H1 (cell line): ENCODE data around the gene MED17.

ENCODE experiments used
- CEBPB ChIP-seq: IDR thresholded peaks from 2 replicates; pipeline ENCODE4 v1.6.1; 2012; ENCODE audit warnings: low read depth, low read length
- CREB1 ChIP-seq: IDR thresholded peaks from 2 replicates; pipeline ENCODE4 v1.6.1; 2012; ENCODE audit warnings: inconsistent platforms
- EZH2 ChIP-seq: fragments of 200-600 bp; sonication (generic); IDR thresholded peaks from 2 replicates; pipeline ENCODE4 v1.7.1; 2012; ENCODE audit warnings: low read depth, mild to moderate bottlenecking, moderate library complexity, low read length, inconsistent platforms; ENCODE audit not compliant: severe bottlenecking
- JUN ChIP-seq: IDR thresholded peaks from 2 replicates; pipeline ENCODE4 v1.6.1; 2011; ENCODE audit warnings: low read depth, mild to moderate bottlenecking, improper control_type of control experiment, low read length
- NANOG ChIP-seq: IDR thresholded peaks from 2 replicates; pipeline ENCODE4 v1.6.1; 2011; ENCODE audit warnings: low read length, low read depth, mild to moderate bottlenecking, inconsistent platforms; ENCODE audit not compliant: insufficient read depth, poor library complexity, severe bottlenecking
- NRF1 ChIP-seq: IDR thresholded peaks from 2 replicates; pipeline ENCODE4 v1.6.1; 2011; ENCODE audit warnings: mild to moderate bottlenecking, low read depth, low read length, improper control_type of control experiment
- POLR2A ChIP-seq, 2 experiments: IDR thresholded peaks; 1 replicate in 1 of 2; 2 replicates in 1 of 2; pipeline ENCODE4 v1.6.1; 2011; ENCODE audit warnings: low read depth in 2 of 2, low read length in 2 of 2, mild to moderate bottlenecking in 2 of 2; ENCODE audit errors: control extremely low read depth in 1 of 2
- POLR2AphosphoS5 ChIP-seq: IDR thresholded peaks from 2 replicates; pipeline ENCODE4 v1.6.1; 2011; ENCODE audit warnings: low read depth, low read length
- RAD21 ChIP-seq, 2 experiments: IDR thresholded peaks in 1 of 2; conservative IDR thresholded peaks in 1 of 2; 2 replicates each; pipeline ENCODE4 v1.6.1; 2011; ENCODE audit warnings: low read depth in 2 of 2, low read length in 2 of 2, improper control_type of control experiment in 1 of 2, inconsistent platforms in 1 of 2, mild to moderate bottlenecking in 1 of 2, moderate library complexity in 1 of 2
- RFX5 ChIP-seq: IDR thresholded peaks from 2 replicates; pipeline ENCODE4 v1.6.1; 2011; ENCODE audit warnings: low read depth, low read length, improper control_type of control experiment, borderline replicate concordance
- SP4 ChIP-seq: IDR thresholded peaks from 2 replicates; pipeline ENCODE4 v1.6.1; 2012; ENCODE audit warnings: low read length, inconsistent platforms
- TF ChIP-seq, protein P1 (sequence below), 3 experiments: IDR thresholded peaks; 1 replicate in 2 of 3; 2 replicates in 1 of 3; pipeline versions ENCODE4 v1.5.1 to v1.6.1; 2011; ENCODE audit warnings: low read length in 3 of 3, mild to moderate bottlenecking in 3 of 3, inconsistent platforms in 2 of 3, low read depth in 1 of 3, moderate library complexity in 1 of 3; ENCODE audit not compliant: insufficient read depth in 1 of 3; ENCODE audit errors: control extremely low read depth in 1 of 3
- TF ChIP-seq, protein P2 (sequence below): IDR thresholded peaks from 2 replicates; pipeline ENCODE4 v1.6.1; 2011; ENCODE audit warnings: low read length, improper control_type of control experiment

- TF ChIP-seq NRF1, result no peak
- TF ChIP-seq, protein P1, sequence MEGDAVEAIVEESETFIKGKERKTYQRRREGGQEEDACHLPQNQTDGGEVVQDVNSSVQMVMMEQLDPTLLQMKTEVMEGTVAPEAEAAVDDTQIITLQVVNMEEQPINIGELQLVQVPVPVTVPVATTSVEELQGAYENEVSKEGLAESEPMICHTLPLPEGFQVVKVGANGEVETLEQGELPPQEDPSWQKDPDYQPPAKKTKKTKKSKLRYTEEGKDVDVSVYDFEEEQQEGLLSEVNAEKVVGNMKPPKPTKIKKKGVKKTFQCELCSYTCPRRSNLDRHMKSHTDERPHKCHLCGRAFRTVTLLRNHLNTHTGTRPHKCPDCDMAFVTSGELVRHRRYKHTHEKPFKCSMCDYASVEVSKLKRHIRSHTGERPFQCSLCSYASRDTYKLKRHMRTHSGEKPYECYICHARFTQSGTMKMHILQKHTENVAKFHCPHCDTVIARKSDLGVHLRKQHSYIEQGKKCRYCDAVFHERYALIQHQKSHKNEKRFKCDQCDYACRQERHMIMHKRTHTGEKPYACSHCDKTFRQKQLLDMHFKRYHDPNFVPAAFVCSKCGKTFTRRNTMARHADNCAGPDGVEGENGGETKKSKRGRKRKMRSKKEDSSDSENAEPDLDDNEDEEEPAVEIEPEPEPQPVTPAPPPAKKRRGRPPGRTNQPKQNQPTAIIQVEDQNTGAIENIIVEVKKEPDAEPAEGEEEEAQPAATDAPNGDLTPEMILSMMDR (IDR thresholded peaks at IDR 0.05; ENCODE audit: control extremely low read depth in 1 of 3, insufficient read depth in 1 of 3, low read depth in 1 of 3, low read length in 3 of 3), result no peak
- TF ChIP-seq POLR2A (IDR thresholded peaks at IDR 0.05; ENCODE audit: control extremely low read depth in 1 of 2, low read depth in 2 of 2, low read length in 2 of 2), result peak; percentile 21 to 50
- TF ChIP-seq EZH2, result no peak
- no peak for TF ChIP-seq NANOG
- TF ChIP-seq RAD21 (IDR thresholded peaks at IDR 0.05 in 1 of 2, conservative IDR thresholded peaks at IDR 0.05 in 1 of 2; ENCODE audit: low read depth in 2 of 2, low read length in 2 of 2), result no peak
- no peak for TF ChIP-seq SP4
- TF ChIP-seq POLR2AphosphoS5, result no peak
- no peak for TF ChIP-seq JUN
- TF ChIP-seq, protein P2, sequence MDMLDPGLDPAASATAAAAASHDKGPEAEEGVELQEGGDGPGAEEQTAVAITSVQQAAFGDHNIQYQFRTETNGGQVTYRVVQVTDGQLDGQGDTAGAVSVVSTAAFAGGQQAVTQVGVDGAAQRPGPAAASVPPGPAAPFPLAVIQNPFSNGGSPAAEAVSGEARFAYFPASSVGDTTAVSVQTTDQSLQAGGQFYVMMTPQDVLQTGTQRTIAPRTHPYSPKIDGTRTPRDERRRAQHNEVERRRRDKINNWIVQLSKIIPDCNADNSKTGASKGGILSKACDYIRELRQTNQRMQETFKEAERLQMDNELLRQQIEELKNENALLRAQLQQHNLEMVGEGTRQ, result no peak
- TF ChIP-seq CREB1, result no peak
- no peak for TF ChIP-seq RFX5
- no peak for TF ChIP-seq CEBPB
Observed at GRCh38 chr11:93737904-93738612, 46.0 kb upstream of the MED17 start.
